NCI-H748 treated with DMSO at 0.1 percent for 48 hours (cell line): ENCODE results near the gene UMPS.
"Not testable (repeated sequence)": the region's sequence is repeated elsewhere in the genome, so short reads cannot be mapped to it uniquely, and the experiment has no call there.

ENCODE experiments used
- DNase-seq: peaks from one replicate; lab custom pipeline; 2025; lab: John Stamatoyannopoulos, UW

UMPS gene

GRCh38 chr3:124707223-124707622 lies 23.0 kb upstream of the UMPS start:
- not testable (repeated sequence) for DNase-seq

DNA sequence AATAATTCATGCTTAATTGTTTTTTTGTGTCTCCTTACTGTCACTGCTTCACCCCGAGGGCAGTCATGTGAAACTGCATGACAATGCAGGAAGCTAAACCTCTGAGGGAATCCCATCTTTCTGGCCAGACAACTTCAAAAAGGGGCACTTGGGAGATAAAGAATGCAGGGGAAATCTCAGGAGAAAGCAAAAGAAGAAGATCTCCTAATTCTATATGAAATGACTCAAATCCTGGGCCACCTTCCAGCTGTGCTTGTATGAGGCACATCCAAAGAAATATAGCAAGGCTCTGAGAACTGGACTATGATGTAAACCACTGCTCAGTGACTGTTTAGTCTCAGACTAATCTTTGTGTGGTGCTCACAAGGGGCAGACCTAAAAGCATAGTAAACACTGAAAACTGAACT lies 22.6 kb upstream of the UMPS start:
- no peak for DNase-seq

DNA sequence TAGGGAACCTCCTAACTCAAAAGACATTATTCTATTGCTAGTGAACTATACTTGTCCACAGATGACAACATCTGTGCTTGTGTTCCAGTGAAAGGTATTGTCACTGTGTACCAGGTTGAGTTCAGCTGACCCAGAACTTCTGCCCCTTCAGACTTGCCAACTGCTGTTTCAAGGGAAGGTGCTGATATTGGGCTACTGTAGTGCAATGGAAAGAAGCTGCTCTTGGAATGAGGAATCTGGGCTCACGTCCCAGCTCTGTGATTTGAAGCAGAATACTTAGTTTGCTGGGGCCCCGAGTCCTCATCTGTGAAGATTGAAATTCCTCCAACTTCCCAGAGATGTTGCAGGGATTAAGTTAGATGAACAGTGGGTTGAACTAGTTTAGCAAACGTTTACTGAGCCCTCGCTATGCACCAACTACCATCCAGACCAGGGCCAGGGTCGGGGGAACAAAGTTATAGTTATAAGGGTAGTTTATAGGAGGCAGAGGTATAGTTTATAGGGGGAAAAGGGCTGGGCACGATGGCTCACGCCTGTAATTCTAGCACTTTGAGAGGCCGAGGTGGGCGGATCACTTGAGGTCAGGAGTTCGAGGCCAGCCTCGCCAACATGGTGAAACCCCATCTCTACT lies 15.9 kb upstream of the UMPS start:
- no peak for DNase-seq

DNA sequence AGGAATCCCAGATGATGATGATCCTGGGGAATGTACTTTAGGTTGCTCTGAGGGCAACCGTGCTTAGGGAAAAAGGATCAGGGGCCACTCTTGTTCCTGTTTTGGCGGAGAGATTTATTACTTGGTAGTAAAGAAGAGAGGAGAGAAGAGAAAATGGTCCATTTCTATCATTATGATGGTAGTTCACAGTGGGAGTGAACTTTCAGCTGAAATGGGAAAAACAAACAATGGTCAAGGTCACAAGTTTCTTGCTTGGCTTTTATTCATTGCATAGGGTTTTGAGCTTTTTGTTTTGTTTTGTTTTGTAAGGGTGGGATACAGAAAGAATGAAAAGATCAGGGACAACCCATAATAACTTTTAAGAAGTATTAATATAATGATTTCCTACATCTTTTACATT lies 7.7 kb upstream of the UMPS start:
- DNase-seq, result no peak

GRCh38 chr3:124730941-124731297 lies 667 bp downstream of the UMPS start:
- no peak for DNase-seq

DNA sequence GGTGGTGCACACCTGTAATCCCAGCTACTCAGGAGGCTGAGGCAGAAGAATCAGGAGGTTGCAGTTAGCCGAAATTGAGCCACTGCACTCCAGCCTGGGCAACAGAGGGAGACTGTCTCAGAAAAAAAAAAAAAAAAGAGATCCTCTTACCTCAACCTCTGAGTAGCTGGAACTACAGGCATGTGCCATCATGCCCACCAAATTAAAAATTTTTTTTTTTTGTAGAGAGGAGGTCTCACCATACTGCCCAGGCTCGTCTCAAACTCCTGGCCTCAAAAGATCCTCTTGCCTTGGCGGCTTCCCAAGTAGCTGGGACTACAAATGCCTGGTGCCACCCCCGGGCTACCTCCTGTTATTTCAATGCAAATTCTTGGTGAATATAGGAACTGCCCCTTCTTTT lies 1.5 kb downstream of the UMPS start:
- no peak for DNase-seq

GRCh38 chr3:124741027-124741426 lies 10.8 kb downstream of the UMPS start:
- no peak for DNase-seq

GRCh38 chr3:124745756-124746155 lies 15.5 kb downstream of the UMPS start:
- DNase-seq, result no peak

DNA sequence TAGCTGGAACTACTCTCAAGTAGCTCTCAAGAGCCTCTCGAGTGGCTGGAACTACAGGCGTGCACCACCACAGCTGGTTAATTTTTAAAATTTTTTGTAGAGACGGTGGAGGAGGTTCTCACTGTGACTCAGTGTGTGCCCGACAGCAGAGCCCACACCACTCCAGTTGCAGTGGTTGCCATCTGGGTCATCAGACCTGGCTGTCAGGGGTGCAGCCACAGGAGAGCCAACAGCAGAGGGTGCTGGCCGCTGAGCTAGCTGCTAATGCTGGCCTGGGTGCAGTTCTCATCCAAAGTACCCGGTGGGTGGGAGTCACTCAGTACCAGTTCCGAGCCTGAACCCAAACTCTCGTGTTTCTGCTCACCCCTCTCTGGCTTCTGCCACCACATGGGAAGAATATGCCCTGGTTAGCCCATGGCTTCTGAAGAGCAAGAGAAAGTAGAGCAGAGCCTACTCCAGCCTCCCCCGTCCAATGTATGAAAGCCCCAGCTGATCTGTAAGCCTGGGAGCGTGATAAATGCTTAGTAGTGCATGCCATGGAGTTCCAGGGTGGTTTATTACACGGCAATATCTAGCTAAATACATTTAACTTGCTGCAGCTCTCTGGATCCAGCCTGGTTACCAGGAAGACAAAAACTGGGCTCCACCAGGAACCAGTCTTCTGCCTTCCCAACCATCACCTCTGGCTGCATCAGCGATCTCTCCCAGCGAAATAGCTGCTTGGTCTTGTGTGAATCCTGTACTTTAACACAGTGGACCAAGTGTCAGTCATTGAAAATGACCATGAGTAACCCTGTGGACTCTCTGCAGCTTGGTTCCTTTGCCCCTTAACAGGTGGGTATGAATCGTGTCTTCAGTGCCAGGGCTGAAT lies 17.1 kb downstream of the UMPS start:
- no peak for DNase-seq

- no peak for DNase-seq
Observed at GRCh38 chr3:124748560-124749198, 18.4 kb downstream of the UMPS start.

DNA sequence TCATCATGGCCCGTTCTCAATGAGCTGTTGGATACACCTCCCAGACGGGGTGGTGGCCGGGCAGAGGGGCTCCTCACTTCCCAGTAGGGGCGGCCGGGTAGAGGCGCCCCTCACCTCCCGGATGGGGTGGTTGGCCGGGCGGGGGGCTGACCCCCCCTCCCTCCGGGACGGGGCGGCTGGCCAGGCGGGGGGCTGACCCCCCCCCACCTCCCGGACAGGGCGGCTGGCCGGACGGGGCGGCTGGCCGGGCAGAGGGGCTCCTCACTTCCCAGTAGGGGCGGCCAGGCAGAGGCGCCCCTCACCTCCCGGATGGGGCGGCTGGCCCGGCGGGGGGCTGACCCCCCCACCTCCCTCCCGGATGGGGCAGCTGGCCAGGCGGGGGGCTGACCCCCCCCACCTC lies 19.6 kb downstream of the UMPS start:
- not testable (repeated sequence) for DNase-seq

- no peak for DNase-seq
Observed at GRCh38 chr3:124751501-124751900, 21.2 kb downstream of the UMPS start.

- DNase-seq, result no peak
Observed at GRCh38 chr3:124752051-124752450, 21.8 kb downstream of the UMPS start.

- DNase-seq, result not testable (repeated sequence)
Observed at GRCh38 chr3:124757926-124758325, 27.7 kb downstream of the UMPS start.

DNA sequence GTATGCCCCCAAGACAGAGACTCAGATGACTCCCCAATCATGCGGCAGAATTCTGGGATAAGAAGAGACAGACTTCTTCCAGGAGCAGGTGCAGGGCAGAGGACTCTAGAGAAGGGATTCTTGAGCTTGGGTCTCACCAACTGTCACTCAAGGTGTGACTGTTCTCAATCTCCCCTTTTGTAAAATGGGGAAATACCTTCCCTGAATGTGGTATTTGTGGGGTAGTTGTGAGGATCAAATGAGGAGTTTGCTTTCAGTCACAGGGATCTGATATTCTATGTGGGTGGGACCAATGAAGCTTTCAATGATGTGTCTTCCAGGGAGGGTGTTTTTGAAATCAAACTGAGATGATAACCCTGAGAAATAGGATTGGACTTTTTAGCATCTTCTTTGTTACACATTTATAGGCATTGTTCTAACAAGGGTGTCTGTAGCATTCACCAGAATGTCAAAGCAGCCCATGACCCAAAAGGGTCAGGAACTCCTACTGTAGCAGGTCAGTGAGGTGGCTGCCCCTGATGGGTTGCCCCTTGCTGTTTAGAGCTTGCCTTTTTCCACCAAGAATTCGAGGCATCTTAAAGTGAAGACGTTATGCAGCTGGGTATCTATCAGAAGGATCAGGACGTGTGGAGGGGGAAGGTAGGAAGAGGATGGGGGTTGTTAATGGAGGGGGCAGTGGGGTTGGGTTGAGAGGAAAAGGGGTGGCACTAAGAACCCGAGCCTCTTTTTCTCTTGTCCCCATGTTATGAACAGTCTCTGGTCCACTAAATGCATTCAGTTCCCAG lies 28.8 kb downstream of the UMPS start:
- DNase-seq, result no peak

DNA sequence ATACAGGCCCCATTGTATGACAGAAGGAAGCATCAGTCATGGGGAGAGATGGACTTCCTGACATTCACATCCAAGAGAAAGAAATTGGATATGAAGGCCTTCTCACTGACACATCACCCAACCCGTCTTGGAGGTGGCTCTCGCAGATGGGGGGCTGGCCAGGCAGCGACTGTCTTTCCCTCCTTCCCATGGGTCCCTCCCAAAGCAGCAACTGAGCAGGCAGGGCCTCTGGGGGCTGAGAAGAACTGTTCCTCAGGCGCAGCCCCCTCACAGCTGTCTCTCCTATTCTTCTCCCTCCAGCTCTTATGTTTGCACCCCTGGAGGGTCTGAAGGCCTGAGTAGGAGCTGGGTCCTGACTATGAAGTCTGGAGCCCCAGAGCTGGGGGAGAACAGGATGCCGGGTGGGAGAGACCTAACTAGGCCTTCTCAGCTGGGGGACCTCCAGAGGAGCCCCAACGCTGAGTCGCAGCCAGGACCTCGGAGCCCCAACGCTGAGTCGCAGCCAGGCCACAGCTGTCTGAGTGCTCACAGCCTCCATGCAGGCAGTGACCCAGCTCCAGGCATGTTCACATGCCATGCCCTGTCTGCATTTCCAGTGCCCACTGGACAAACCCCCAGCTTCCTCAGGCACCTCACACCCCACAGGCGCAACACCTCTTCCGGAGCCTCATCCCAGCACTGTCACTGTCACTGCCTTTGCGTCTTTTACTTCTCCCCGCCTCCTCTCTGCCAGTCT lies 29.6 kb downstream of the UMPS start:
- no peak for DNase-seq

GRCh38 chr3:124760601-124761000 lies 30.3 kb downstream of the UMPS start:
- no peak for DNase-seq

DNA sequence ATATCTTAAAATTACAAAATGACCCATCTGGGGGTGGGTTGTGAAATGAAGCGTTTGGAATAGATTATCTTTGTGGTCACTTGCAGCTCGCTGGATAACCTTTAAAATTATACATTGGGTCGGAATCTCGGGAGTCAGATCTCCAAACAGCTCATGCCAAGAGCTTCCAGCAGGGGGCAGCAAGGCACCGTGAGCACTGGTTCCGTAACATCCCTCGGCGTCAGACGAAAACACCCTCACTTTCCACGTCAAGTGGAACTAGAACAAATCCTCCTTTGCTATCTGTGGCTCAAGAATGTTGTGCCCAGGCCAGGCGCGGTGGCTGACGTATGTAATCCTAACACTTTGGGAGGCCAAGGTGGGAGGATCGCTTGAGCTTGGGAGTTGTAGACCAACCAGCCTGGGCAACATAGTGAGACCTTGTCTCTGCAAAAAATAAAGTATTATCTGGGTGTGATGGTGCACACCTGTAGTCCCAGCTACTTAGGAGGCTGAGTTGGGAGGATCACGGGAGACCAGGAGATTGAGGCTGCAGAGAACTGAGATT lies 31.1 kb downstream of the UMPS start:
- DNase-seq, result peak; percentile 30

- no peak for DNase-seq
Observed at GRCh38 chr3:124761935-124762660, 31.8 kb downstream of the UMPS start.

- DNase-seq, result no peak
Observed at GRCh38 chr3:124762661-124763011, 32.4 kb downstream of the UMPS start.

DNA sequence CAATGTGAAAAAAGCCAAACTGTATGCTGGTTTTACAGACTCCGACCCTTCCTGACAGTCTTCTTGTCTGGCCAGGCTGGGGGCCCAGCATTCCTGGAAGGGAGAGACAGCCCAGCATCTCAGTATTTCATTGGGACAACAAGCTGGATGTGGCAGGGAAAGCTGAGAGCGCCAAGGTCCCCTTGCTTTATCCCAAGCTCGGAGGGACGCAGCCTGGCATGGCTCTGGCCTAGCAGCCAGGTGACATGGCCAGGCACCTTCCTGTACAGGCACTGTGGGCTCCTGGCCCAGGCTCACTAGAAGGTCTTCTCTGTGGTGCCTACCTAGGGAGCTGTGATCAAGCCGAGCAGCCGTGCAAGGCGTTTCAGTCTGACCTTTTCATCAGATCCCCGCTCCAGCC lies 33.0 kb downstream of the UMPS start:
- no peak for DNase-seq
